ENCODE results near the gene LIPI. TPM values are rescaled to one million over a fixed set of nuclear protein-coding genes. Genes with fewer than 3 reads are reported as not detected.

Gene LIPI
- total RNA-seq, 2 donors from 2014 or later, result 0.40 TPM; not detected in 1

DNA sequence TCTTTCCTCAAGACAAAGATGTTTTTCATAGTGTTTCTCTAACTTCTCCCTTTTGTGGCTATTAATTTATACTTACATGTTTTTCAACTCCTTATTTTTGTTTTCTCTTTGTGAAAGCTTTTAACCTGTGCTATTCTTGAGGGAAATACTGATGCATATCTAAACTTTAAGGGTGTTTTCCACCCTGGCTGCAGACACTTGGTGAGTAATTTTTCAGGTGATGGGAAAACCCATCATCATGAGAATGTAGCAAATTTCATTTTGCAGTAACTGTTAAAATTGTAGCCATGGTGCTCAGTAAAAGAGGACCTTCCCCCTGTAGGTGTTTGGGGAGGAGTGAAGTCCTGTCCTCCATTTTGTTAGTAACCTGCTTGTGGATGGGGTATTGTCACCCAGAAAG, 124.2 kb downstream of the LIPI start:
- DNase-seq (ENCODE audit: low spot score), result no peak

DNA sequence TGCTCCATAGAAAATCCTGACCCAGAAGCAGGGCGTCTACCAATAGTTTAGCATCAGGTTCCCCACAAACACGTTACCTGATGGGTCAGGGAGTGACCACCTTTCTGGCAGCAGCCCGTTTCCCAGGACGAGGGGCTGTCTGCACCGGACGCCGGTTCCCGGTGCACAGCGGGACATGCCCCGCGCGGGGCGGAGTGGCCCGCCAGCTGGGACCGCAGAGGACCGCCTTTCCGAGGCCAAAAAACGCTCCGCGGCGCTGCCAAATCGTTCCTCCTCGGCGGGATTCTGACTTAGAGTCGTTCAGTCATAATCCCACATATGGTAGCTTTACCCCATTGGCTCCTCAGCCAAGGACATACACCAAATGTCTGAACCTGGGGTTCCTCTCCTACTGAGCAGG, 126.1 kb downstream of the LIPI start:
- no peak overlapping the region for H3K27ac ChIP-seq
- no peak overlapping the region for H3K4me3 ChIP-seq
- intact Hi-C loops (cut with DNase I), result no loop called here
- no peaks in the 10 kb centered on the region for H3K4me1 ChIP-seq (replicated peaks)
- H3K36me3 ChIP-seq, result no peaks in the 10 kb centered on the region
- no peak for DNase-seq (ENCODE audit: low spot score)
- H3K9me3 ChIP-seq, result no peaks in the 10 kb centered on the region
- TF ChIP-seq POLR2A (IDR thresholded peaks at IDR 0.05) (no peak), POLR2AphosphoS5 (IDR thresholded peaks at IDR 0.05) (no peak)
- TF ChIP-seq, protein P1, sequence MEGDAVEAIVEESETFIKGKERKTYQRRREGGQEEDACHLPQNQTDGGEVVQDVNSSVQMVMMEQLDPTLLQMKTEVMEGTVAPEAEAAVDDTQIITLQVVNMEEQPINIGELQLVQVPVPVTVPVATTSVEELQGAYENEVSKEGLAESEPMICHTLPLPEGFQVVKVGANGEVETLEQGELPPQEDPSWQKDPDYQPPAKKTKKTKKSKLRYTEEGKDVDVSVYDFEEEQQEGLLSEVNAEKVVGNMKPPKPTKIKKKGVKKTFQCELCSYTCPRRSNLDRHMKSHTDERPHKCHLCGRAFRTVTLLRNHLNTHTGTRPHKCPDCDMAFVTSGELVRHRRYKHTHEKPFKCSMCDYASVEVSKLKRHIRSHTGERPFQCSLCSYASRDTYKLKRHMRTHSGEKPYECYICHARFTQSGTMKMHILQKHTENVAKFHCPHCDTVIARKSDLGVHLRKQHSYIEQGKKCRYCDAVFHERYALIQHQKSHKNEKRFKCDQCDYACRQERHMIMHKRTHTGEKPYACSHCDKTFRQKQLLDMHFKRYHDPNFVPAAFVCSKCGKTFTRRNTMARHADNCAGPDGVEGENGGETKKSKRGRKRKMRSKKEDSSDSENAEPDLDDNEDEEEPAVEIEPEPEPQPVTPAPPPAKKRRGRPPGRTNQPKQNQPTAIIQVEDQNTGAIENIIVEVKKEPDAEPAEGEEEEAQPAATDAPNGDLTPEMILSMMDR (IDR thresholded peaks at IDR 0.05), result no peak
- WGBS, result 97% methylated on average over 25 of the region's 25 CpGs
- no peaks in the 10 kb centered on the region for H3K27me3 ChIP-seq (replicated peaks; ENCODE audit: insufficient read depth)

More for the DNA sequence above, 124.2 kb downstream of the LIPI start:
- TF ChIP-seq, protein P1 (IDR thresholded peaks at IDR 0.05), result no peak
- TF ChIP-seq POLR2AphosphoS5 (IDR thresholded peaks at IDR 0.05) (no peak), POLR2A (IDR thresholded peaks at IDR 0.05) (no peak)
- Histone ChIP-seq H3K9me3 (no peaks in the 10 kb centered on the region), H3K27me3 (replicated peaks; ENCODE audit: insufficient read depth) (no peaks in the 10 kb centered on the region), H3K4me1 (replicated peaks) (no peaks in the 10 kb centered on the region), H3K4me3 (no peak overlapping the region), H3K27ac (no peak overlapping the region), H3K36me3 (no peaks in the 10 kb centered on the region)
- intact Hi-C loops (cut with DNase I), result no loop called here

DNA sequence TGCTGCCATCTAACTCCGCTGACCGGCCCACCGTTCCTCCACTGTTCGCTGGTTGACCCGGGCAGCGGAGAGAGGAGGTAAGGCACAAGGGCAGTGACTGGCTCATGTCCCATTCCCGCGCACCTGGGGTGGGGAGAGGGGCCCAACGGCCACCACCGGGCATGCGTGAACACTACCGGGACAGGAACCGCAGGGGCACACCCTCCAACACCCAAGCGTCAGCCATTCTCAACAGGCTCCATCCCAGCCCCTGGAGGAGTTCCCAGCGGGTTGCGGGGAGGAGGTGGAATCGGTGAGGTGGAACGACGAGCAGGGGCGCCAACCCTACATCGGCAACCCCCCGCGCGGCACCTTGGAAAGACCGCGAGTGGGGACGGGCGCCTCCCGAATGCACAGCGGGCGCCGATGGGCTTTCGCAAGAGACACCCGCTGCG, 126.7 kb downstream of the LIPI start:
- 97% methylated on average over 31 of the region's 35 CpGs for WGBS
- DNase-seq (ENCODE audit: low spot score), result no peak
- Histone ChIP-seq H3K27ac (no peak overlapping the region), H3K4me3 (no peak overlapping the region), H3K36me3 (no peaks in the 10 kb centered on the region), H3K27me3 (replicated peaks; ENCODE audit: insufficient read depth) (no peaks in the 10 kb centered on the region), H3K4me1 (replicated peaks) (no peaks in the 10 kb centered on the region), H3K9me3 (no peaks in the 10 kb centered on the region)
- intact Hi-C loops (cut with DNase I), result no loop called here
- no peak for TF ChIP-seq POLR2A (IDR thresholded peaks at IDR 0.05)
- TF ChIP-seq POLR2AphosphoS5 (IDR thresholded peaks at IDR 0.05), result no peak
- TF ChIP-seq, protein P1 (IDR thresholded peaks at IDR 0.05), result no peak

DNA sequence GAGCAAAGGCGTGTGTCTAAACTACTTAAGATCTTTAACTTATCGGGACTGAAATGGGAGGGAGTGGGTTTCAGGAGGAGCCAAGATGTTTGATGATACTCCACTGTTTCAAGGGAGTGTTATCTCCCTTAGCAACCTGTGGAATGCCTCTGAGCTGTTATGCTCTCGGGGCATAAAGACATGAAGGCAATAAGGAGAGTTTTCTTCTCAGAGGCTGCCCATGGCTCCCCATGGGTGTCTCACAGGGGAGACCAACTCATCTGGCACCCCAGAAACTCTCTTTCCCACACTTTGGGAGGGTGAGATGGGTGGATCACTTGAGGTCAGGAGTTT, 130.0 kb downstream of the LIPI start:
- no peak overlapping the region for H3K4me3 ChIP-seq
- no peaks in the 10 kb centered on the region for H3K36me3 ChIP-seq
- H3K4me1 ChIP-seq (replicated peaks), result no peaks in the 10 kb centered on the region
- no peak for DNase-seq (ENCODE audit: low spot score)
- 94% methylated on average over 3 of the region's 3 CpGs for WGBS
- no peaks in the 10 kb centered on the region for H3K9me3 ChIP-seq
- TF ChIP-seq POLR2A (IDR thresholded peaks at IDR 0.05) (no peak), POLR2AphosphoS5 (IDR thresholded peaks at IDR 0.05) (no peak)
- TF ChIP-seq, protein P1 (IDR thresholded peaks at IDR 0.05), result no peak
- no peaks in the 10 kb centered on the region for H3K27me3 ChIP-seq (replicated peaks; ENCODE audit: insufficient read depth)
- intact Hi-C loops (cut with DNase I), result no loop called here
- no peak overlapping the region for H3K27ac ChIP-seq

DNA sequence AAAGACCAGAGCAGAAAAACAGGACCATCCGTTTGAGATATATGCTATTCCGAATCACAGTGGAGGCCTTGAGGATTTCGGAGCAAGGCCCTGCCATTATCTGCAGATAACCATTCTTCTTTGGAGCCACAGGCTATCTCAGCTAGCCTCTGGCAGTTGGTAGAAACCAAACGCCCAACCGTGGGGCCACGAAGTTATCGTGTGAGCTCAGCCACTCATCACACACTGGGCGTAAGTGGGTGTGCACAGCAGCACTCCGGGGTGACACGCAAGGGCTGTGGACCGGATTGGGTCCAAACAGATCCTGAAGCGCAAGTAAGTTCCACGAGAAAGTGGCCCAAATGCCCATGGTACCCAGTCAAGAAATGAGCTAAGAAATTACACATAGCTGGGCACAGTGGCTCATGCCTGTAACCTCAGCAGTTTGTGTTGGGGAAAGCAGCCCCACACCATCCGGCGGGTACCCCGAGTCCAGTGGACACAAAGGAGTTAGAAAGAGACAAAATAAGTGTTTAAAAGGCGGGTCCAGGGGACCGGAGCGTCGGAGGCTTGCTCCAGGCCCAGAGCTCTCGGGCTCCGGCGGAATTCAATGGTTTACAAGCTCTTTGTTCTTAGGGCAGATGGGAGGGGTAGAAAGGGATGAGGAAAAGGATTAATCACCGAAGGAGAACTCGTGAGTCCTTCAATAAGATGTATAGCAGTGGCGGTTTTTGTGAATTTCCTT, 130.6 kb downstream of the LIPI start:
- TF ChIP-seq POLR2AphosphoS5 (IDR thresholded peaks at IDR 0.05), result no peak
- TF ChIP-seq POLR2A (IDR thresholded peaks at IDR 0.05), result no peak
- TF ChIP-seq, protein P1 (IDR thresholded peaks at IDR 0.05), result no peak
- Histone ChIP-seq H3K27me3 (replicated peaks; ENCODE audit: insufficient read depth) (no peaks in the 10 kb centered on the region), H3K9me3 (no peaks in the 10 kb centered on the region), H3K4me1 (replicated peaks) (no peaks in the 10 kb centered on the region), H3K36me3 (no peaks in the 10 kb centered on the region), H3K27ac (no peak overlapping the region), H3K4me3 (no peak overlapping the region)
- DNase-seq (ENCODE audit: low spot score), result no peak
- intact Hi-C loops (cut with DNase I), result no loop called here
- 91% methylated on average over 26 of the region's 26 CpGs for WGBS
